SU-DHL-6 (cell line): ENCODE results near the gene BASP1.
A peak's percentile ranks its signal among the peaks of the same experiment; 100 is the strongest.

ENCODE experiments used
- H2AFZ ChIP-seq: fragments of 200-600 bp; sonication (generic); 2 replicates; pipeline ENCODE4 v1.6.1; 2014; ENCODE audit warnings: low read depth, mild to moderate bottlenecking, moderate library complexity, mixed read lengths, antibody characterized with exemption, low read length; ENCODE audit not compliant: severe bottlenecking
- H3F3A ChIP-seq: fragments of 200-600 bp; shearing (Covaris generic); 2 replicates; pipeline ENCODE4 v1.6.0; 2016; ENCODE audit warnings: antibody characterized with exemption, mild to moderate bottlenecking; ENCODE audit not compliant: insufficient read depth
- H3K27ac ChIP-seq: fragments of 200-600 bp; sonication (generic); 2 replicates; pipeline ENCODE4 v1.5.1; 2016; ENCODE audit warnings: low read depth, mild to moderate bottlenecking, low read length, moderate library complexity, mixed read lengths
- H3K27me3 ChIP-seq: fragments of 200-600 bp; sonication (generic), shearing (Covaris generic); 2 replicates; pipeline ENCODE4 v1.6.0; 2014; ENCODE audit warnings: mild to moderate bottlenecking, low read length
- H3K36me3 ChIP-seq: fragments of 200-600 bp; sonication (generic); 2 replicates; pipeline ENCODE4 v1.6.1; 2014; ENCODE audit warnings: mild to moderate bottlenecking, low read length, mixed read lengths
- H3K4me2 ChIP-seq: fragments of 300-600, 200-600 bp; shearing (Covaris generic), sonication (generic); 2 replicates; pipeline ENCODE4 v1.6.0; 2014; ENCODE audit warnings: low read length, low read depth, mild to moderate bottlenecking; ENCODE audit not compliant: poor library complexity, severe bottlenecking
- H3K4me3 ChIP-seq: fragments of 200-600 bp; sonication (generic); 2 replicates; pipeline ENCODE4 v1.5.1; 2014; ENCODE audit warnings: antibody characterized with exemption, low read length, mild to moderate bottlenecking, mixed read lengths; ENCODE audit not compliant: insufficient read depth, poor library complexity, severe bottlenecking
- H3K79me2 ChIP-seq: fragments of 200-600 bp; sonication (generic); 2 replicates; pipeline ENCODE4 v1.6.1; 2014; ENCODE audit warnings: mild to moderate bottlenecking, low read length, moderate library complexity; ENCODE audit not compliant: insufficient read depth
- H3K9ac ChIP-seq: fragments of 200-600 bp; sonication (generic); 2 replicates; pipeline ENCODE4 v1.7.0; 2014; ENCODE audit warnings: mild to moderate bottlenecking, low read length
- H3K9me2 ChIP-seq: fragments of 200-600 bp; sonication (generic); replicated peaks from 2 replicates; pipeline ENCODE4 v1.6.1; 2014; ENCODE audit warnings: low read length; ENCODE audit not compliant: insufficient read depth
- H3K9me3 ChIP-seq: fragments of 200-600 bp; sonication (generic); 2 replicates; pipeline ENCODE4 v1.6.1; 2014; ENCODE audit warnings: low read length, mixed read lengths; ENCODE audit not compliant: insufficient read depth
- H4K20me1 ChIP-seq: fragments of 200-600 bp; sonication (generic); 2 replicates; pipeline ENCODE4 v1.6.1; 2014; ENCODE audit warnings: low read depth, mild to moderate bottlenecking, antibody characterized with exemption, low read length, moderate library complexity, mixed read lengths
- CTCF ChIP-seq: fragments of 200-600 bp; sonication (generic); IDR thresholded peaks from one replicate; pipeline ENCODE4 v1.5.1; 2017; ENCODE audit warnings: antibody characterized with exemption, mild to moderate bottlenecking, low read length, moderate library complexity; ENCODE audit not compliant: insufficient read depth, poor library complexity, severe bottlenecking
- EZH2phosphoT487 ChIP-seq: fragments of 200-600 bp; sonication (generic), shearing (Covaris generic); conservative IDR thresholded peaks from 2 replicates; pipeline ENCODE4 v1.6.1; 2018; ENCODE audit warnings: mild to moderate bottlenecking, antibody characterized with exemption, low read length, moderate library complexity, mixed read lengths

BASP1 gene

GRCh38 chr5:17223367-17224185 lies 6.1 kb downstream of the BASP1 start:
- Histone ChIP-seq H3K27ac (peak overlapping the region; percentile 84), H3K9me3 (no peaks in the 10 kb centered on the region)
- TF ChIP-seq CTCF (no peak), EZH2phosphoT487 (no peak)

GRCh38 chr5:17224858-17225511 lies 7.6 kb downstream of the BASP1 start:
- Histone ChIP-seq H3F3A (peaks cover 41% of the 10 kb centered on the region), H3K27me3 (no peaks in the 10 kb centered on the region), H3K9ac (peak overlapping the region; percentile 45), H3K9me3 (no peaks in the 10 kb centered on the region), H3K27ac (peak overlapping the region; percentile 84), H3K9me2 (no peaks in the 10 kb centered on the region), H3K4me2 (peak overlapping the region; percentile 93), H3K4me3 (peak overlapping the region; percentile 30), H4K20me1 (peaks cover 79% of the 10 kb centered on the region), H3K79me2 (peaks cover 99% of the 10 kb centered on the region), H2AFZ (no peak overlapping the region), H3K36me3 (peaks cover 14% of the 10 kb centered on the region)
- TF ChIP-seq CTCF (no peak), EZH2phosphoT487 (no peak)

More at GRCh38 chr5:17223367-17224185, 6.1 kb downstream of the BASP1 start:
- peak overlapping the region; percentile 35 for H3K4me3 ChIP-seq
- peak overlapping the region; percentile 93 for H3K4me2 ChIP-seq
- H2AFZ ChIP-seq = no peak overlapping the region
- H3F3A ChIP-seq = peaks cover 41% of the 10 kb centered on the region
- H3K9ac ChIP-seq = peak overlapping the region; percentile 89
- peaks cover 22% of the 10 kb centered on the region for H3K36me3 ChIP-seq
- peaks cover 73% of the 10 kb centered on the region for H4K20me1 ChIP-seq
- peaks cover 99% of the 10 kb centered on the region for H3K79me2 ChIP-seq
- H3K27me3 ChIP-seq = no peaks in the 10 kb centered on the region
- H3K9me2 ChIP-seq = no peaks in the 10 kb centered on the region

- peaks cover 11% of the 10 kb centered on the region for H3K36me3 ChIP-seq
- peaks cover 99% of the 10 kb centered on the region for H3K79me2 ChIP-seq
- peak overlapping the region; percentile 45 for H3K9ac ChIP-seq
- no peaks in the 10 kb centered on the region for H3K9me3 ChIP-seq
- TF ChIP-seq CTCF = no peak
- H3K4me3 ChIP-seq = peak overlapping the region; percentile 30
- peak overlapping the region; percentile 93 for H3K4me2 ChIP-seq
- H3K27me3 ChIP-seq = no peaks in the 10 kb centered on the region
- H3K27ac ChIP-seq = peak overlapping the region; percentile 84
- no peaks in the 10 kb centered on the region for H3K9me2 ChIP-seq
- peaks cover 77% of the 10 kb centered on the region for H4K20me1 ChIP-seq
- peaks cover 41% of the 10 kb centered on the region for H3F3A ChIP-seq
- no peak overlapping the region for H2AFZ ChIP-seq
These were observed 8.1 kb downstream of the BASP1 start for GRCh38 chr5:17225520-17225919.
